Calu3 (cell line): Measurements from ENCODE around the gene GSDME. TPM values are rescaled to one million over a fixed set of nuclear protein-coding genes. Genes with fewer than 3 reads are reported as not detected.

Experiments
- BruUV-seq: library from RNA; stranded (reverse); fragments of 400-500 nt; replicated peaks from 2 replicates; lab custom pipeline; 2021; lab: Mats Ljungman, UMichigan
- CTCF ChIA-PET: fragments of 300-600 bp; sonication (Branson Sonifier 250); formaldehyde crosslinking; loops from one replicate; lab custom pipeline; 2022; ENCODE audit warnings: antibody characterized with exemption; lab: Charles Lee
- DNase-seq: peaks from one replicate; pipeline ENCODE4 v3.0.0; 2022
- H3K27ac Mint-ChIP-seq: one replicate; pipeline ENCODE4 v1.8.0; 2022; ENCODE audit warnings: mixed read lengths; ENCODE audit not compliant: unreplicated experiment
- H3K27me3 Mint-ChIP-seq: one replicate; pipeline ENCODE4 v1.8.0; 2022; ENCODE audit warnings: mixed read lengths; ENCODE audit not compliant: unreplicated experiment
- H3K36me3 Mint-ChIP-seq: one replicate; pipeline ENCODE4 v1.8.0; 2022; ENCODE audit warnings: mild to moderate bottlenecking, moderate library complexity, mixed read lengths; ENCODE audit not compliant: insufficient read depth, unreplicated experiment
- H3K4me1 Mint-ChIP-seq: one replicate; pipeline ENCODE4 v1.8.0; 2022; ENCODE audit warnings: mild to moderate bottlenecking, low read depth, mixed read lengths; ENCODE audit not compliant: unreplicated experiment
- H3K4me3 Mint-ChIP-seq: one replicate; pipeline ENCODE4 v1.8.0; 2022; ENCODE audit warnings: mild to moderate bottlenecking, low read depth, moderate library complexity, mixed read lengths; ENCODE audit not compliant: unreplicated experiment
- H3K9me3 Mint-ChIP-seq: one replicate; pipeline ENCODE4 v1.8.0; 2022; ENCODE audit warnings: low read depth, mixed read lengths; ENCODE audit not compliant: unreplicated experiment
- intact Hi-C: fragments of 100-400 bp; cut with micrococcal nuclease; formaldehyde crosslinking; loops from one replicate; pipeline ENCODE4 v1.10.0; 2022; ENCODE audit not compliant: unreplicated experiment
- total RNA-seq: library from RNA; stranded (reverse); gene quantifications from 2 replicates; pipeline ENCODE4 v1.2.3, GENCODE V29; 2022
- TF ChIP-seq, protein P1 (sequence below): fragments of 200-600 bp; IDR thresholded peaks from one replicate; pipeline ENCODE4 v1.8.0; 2022; ENCODE audit warnings: antibody characterized with exemption; ENCODE audit not compliant: unreplicated experiment

Gene GSDME
- total RNA-seq, 1 experiment from 2014 or later = 9.4 TPM

DNA sequence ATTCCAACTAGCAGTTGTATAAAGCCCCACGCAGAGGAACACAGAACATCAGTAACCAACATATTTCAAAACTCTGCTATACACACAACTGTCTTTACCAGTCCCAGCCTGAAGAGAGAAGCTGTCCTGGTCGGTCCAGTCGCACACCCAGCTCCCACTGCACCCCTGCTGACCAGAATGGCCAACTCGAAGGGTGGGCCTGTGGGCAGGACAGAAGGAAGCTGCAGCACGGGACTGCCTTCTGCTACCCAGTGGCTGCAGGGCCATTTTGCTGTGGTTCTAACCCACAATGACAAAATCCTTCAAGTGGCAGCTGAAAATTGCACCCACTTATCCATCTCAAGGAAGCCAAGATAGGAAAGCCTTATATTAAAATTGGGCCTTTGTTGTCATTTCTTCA, 48.2 kb downstream of the GSDME start:
- TF ChIP-seq, protein P1, sequence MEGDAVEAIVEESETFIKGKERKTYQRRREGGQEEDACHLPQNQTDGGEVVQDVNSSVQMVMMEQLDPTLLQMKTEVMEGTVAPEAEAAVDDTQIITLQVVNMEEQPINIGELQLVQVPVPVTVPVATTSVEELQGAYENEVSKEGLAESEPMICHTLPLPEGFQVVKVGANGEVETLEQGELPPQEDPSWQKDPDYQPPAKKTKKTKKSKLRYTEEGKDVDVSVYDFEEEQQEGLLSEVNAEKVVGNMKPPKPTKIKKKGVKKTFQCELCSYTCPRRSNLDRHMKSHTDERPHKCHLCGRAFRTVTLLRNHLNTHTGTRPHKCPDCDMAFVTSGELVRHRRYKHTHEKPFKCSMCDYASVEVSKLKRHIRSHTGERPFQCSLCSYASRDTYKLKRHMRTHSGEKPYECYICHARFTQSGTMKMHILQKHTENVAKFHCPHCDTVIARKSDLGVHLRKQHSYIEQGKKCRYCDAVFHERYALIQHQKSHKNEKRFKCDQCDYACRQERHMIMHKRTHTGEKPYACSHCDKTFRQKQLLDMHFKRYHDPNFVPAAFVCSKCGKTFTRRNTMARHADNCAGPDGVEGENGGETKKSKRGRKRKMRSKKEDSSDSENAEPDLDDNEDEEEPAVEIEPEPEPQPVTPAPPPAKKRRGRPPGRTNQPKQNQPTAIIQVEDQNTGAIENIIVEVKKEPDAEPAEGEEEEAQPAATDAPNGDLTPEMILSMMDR = no peak
- CTCF ChIA-PET = no interaction called here
- intact Hi-C loops = loop anchor here (10.0 kb wide), 1 partner anchor 386 kb away; no protein-coding TSS in a partner anchor
- no peak overlapping the region for H3K4me3 Mint-ChIP-seq
- no peak for DNase-seq
- H3K4me1 Mint-ChIP-seq = no peaks in the 10 kb centered on the region
- no peak overlapping the region for H3K27ac Mint-ChIP-seq
- no peaks in the 10 kb centered on the region for H3K27me3 Mint-ChIP-seq
- no TSS peak for BruUV-seq
- peaks cover 5% of the 10 kb centered on the region for H3K36me3 Mint-ChIP-seq
- H3K9me3 Mint-ChIP-seq = no peaks in the 10 kb centered on the region

DNA sequence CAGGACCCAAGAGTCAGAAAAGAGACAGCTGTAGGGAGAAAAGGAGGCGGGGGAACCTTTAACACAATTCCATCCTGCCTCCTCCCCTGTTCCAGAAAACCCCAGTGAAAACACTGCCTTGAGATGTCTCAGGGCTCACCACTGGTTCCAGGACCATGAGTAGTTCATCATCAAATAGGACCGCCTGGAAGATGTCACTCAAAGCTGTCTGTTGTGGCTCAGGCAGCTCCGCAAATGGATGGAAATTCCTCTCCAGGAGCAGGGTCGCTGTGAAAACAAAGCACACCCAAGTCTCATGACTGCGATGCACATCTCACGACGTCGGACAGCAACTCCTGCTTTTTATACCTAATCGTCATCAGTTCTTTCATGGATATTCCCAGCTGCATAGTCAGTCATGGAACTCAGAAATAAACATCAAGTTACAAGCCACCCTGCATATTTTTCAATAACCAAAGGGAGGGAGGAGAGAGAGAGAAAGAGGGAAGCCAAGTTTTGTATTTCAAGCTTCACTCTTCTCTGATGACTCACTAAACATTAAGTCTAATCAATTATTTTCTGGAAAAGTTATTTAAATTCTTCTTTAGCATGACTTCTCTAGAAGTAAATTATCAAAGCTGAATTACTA, 49.2 kb downstream of the GSDME start:
- intact Hi-C loops = loop anchor here (10.0 kb wide), 1 partner anchor 387 kb away; no protein-coding TSS in a partner anchor
- no peak overlapping the region for H3K4me3 Mint-ChIP-seq
- H3K36me3 Mint-ChIP-seq = peaks cover 5% of the 10 kb centered on the region
- no peak overlapping the region for H3K27ac Mint-ChIP-seq
- no peaks in the 10 kb centered on the region for H3K4me1 Mint-ChIP-seq
- no peaks in the 10 kb centered on the region for H3K27me3 Mint-ChIP-seq
- CTCF ChIA-PET = interaction anchor here (0.6 kb wide), 1 partner anchor 992 kb away, joined by 5 read pairs; no protein-coding TSS in a partner anchor
- TF ChIP-seq, protein P1 = no peak
- BruUV-seq = no TSS peak
- DNase-seq = no peak
- H3K9me3 Mint-ChIP-seq = no peaks in the 10 kb centered on the region

DNA sequence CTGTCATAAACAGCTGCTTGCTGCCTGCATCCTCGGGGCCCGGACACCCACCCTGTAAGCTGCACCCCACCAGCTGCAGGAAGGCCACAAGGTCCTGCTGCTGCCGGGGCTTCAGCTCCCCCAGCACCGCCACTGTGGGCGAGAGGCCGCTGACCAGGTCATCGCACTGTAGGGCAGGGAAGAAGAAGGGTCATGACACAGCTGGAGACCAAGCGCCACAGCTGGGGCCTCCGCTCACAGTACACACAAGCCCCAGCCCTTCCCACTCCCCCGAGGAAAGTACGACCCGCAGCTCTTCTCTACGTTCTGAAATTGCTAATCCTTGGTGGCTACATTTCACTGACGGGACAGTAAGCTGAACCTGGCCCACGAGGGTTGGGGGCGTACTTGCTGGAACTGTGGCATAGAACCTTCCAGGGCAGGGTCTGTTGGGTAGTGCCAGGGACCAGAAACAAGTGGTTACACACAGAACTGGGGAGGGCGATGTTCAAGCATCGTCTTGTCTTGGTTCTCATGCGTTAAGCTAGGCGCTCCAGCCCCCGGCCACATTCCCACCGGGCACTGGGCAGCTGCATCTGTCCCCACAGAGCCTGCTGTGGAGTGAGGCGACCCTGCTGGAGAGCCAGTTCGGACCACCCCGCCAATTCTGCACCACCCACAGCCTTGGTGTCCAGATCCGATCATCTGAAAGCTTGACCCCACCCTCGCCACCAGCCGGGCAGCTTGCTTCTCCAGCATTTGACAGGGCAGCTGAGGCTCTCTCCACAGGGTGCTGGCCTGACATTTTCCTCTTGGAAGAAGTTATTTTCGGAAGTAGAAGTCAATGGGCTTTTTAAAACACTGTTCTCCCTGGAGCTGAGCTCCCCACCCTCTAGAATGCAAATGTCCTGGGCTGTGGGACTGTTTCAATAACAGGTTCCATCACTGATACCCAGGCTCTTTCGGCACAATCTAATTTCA, 50.8 kb downstream of the GSDME start:
- TF ChIP-seq, protein P1 = no peak
- no peak for DNase-seq
- Mint-ChIP-seq H3K36me3 (peaks cover 5% of the 10 kb centered on the region), H3K27ac (no peak overlapping the region), H3K4me1 (peaks cover 7% of the 10 kb centered on the region), H3K27me3 (no peaks in the 10 kb centered on the region), H3K4me3 (no peak overlapping the region), H3K9me3 (no peaks in the 10 kb centered on the region)
- CTCF ChIA-PET = no interaction called here
- BruUV-seq = no TSS peak
- intact Hi-C loops = loop anchor here (10.0 kb wide), 1 partner anchor 388 kb away; no protein-coding TSS in a partner anchor

DNA sequence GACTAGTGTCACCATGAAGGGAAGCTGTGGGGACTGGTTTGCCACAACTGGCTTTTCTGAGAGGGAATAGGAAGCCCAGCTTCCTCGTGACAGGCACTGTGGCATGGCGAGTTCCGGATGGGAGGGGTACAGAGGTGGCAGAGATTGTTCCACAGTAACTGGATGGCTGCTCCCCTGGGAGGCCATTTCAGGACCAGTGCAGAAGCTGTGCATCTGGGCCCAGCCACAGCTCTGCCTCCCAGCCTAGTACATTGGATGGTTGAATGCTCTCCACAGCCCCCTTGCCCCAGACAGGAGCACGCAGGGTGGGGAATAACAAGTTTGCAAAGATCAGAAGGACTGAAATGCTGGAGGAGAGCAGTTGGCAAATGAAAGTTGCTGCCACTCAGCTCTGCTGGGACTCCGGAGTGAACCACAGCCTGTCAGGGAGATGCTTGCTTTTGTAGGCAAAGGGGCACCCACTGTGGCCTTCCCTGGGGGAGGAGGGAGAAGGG, 51.8 kb downstream of the GSDME start:
- Mint-ChIP-seq H3K36me3 (peaks cover 10% of the 10 kb centered on the region), H3K9me3 (no peaks in the 10 kb centered on the region), H3K27me3 (no peaks in the 10 kb centered on the region), H3K27ac (no peak overlapping the region), H3K4me3 (no peak overlapping the region), H3K4me1 (peaks cover 14% of the 10 kb centered on the region)
- intact Hi-C loops = loop anchor here (10.0 kb wide), 1 partner anchor 389 kb away; no protein-coding TSS in a partner anchor
- TF ChIP-seq, protein P1 = no peak
- CTCF ChIA-PET = no interaction called here
- DNase-seq = no peak
- BruUV-seq = no TSS peak
